ENCODE data around the gene TAC4. TPM values are rescaled to one million over a fixed set of nuclear protein-coding genes. Genes with fewer than 3 reads are reported as not detected.

Gene TAC4
- total and polyA plus RNA-seq, 4 donors: not detected

DNA sequence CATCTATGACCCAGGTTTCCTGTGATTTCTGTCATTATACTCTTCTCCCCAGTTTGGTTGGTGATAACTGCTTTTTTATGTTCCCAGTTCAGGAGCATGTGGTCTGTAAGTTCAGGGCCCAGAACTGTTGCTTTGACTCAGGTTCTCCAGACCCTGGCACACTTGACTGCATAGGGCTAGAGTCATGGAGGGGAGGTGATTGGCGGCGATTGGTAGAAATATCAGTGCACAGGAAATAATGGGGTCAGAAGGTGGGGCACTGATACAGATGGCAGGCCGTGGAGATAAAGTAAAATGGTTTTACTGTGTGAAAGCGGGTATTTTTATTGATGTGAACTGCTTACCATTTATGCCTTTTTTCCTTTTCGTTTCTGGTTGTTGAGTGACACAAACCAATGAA is 28.7 kb downstream of the TAC4 start:
- no peaks in the 10 kb centered on the region for H3K27me3 ChIP-seq (ENCODE audit: control insufficient read depth in 4 of 4, insufficient read depth in 4 of 4, low read length in 3 of 4)
- no peak overlapping the region for H3K4me3 ChIP-seq (ENCODE audit: low read depth in 1 of 3, low read length in 3 of 3)
- H3K4me1 ChIP-seq (ENCODE audit: control insufficient read depth in 4 of 4, insufficient read depth in 4 of 4, low read length in 3 of 4): no peaks in the 10 kb centered on the region
- H3K9me3 ChIP-seq (ENCODE audit: control insufficient read depth in 4 of 4, low read length in 3 of 4): no peaks in the 10 kb centered on the region
- no peak for TF ChIP-seq FOXA1 (IDR thresholded peaks at IDR 0.05)
- TF ChIP-seq YY1 (IDR thresholded peaks at IDR 0.05): no peak
- TF ChIP-seq SP1 (IDR thresholded peaks at IDR 0.05): no peak
- no peak for TF ChIP-seq NR2F2 (IDR thresholded peaks at IDR 0.05)
- no peak for TF ChIP-seq RXRA (IDR thresholded peaks at IDR 0.05)
- no peak for TF ChIP-seq TAF1 (conservative IDR thresholded peaks at IDR 0.05)
- TF ChIP-seq HNF4A (conservative IDR thresholded peaks at IDR 0.05): no peak
- no peak for TF ChIP-seq JUND (IDR thresholded peaks at IDR 0.05)
- TF ChIP-seq, protein P1, sequence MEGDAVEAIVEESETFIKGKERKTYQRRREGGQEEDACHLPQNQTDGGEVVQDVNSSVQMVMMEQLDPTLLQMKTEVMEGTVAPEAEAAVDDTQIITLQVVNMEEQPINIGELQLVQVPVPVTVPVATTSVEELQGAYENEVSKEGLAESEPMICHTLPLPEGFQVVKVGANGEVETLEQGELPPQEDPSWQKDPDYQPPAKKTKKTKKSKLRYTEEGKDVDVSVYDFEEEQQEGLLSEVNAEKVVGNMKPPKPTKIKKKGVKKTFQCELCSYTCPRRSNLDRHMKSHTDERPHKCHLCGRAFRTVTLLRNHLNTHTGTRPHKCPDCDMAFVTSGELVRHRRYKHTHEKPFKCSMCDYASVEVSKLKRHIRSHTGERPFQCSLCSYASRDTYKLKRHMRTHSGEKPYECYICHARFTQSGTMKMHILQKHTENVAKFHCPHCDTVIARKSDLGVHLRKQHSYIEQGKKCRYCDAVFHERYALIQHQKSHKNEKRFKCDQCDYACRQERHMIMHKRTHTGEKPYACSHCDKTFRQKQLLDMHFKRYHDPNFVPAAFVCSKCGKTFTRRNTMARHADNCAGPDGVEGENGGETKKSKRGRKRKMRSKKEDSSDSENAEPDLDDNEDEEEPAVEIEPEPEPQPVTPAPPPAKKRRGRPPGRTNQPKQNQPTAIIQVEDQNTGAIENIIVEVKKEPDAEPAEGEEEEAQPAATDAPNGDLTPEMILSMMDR (IDR thresholded peaks at IDR 0.05; ENCODE audit: low read depth, low read length, missing input control): no peak
- no peak for TF ChIP-seq HNF4G (IDR thresholded peaks at IDR 0.05)
- TF ChIP-seq FOXA2 (IDR thresholded peaks at IDR 0.05): no peak
- TF ChIP-seq, protein P2, sequence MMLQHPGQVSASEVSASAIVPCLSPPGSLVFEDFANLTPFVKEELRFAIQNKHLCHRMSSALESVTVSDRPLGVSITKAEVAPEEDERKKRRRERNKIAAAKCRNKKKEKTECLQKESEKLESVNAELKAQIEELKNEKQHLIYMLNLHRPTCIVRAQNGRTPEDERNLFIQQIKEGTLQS (IDR thresholded peaks at IDR 0.05): no peak
- TF ChIP-seq RAD21 (IDR thresholded peaks at IDR 0.05): no peak
- TF ChIP-seq, protein P3, sequence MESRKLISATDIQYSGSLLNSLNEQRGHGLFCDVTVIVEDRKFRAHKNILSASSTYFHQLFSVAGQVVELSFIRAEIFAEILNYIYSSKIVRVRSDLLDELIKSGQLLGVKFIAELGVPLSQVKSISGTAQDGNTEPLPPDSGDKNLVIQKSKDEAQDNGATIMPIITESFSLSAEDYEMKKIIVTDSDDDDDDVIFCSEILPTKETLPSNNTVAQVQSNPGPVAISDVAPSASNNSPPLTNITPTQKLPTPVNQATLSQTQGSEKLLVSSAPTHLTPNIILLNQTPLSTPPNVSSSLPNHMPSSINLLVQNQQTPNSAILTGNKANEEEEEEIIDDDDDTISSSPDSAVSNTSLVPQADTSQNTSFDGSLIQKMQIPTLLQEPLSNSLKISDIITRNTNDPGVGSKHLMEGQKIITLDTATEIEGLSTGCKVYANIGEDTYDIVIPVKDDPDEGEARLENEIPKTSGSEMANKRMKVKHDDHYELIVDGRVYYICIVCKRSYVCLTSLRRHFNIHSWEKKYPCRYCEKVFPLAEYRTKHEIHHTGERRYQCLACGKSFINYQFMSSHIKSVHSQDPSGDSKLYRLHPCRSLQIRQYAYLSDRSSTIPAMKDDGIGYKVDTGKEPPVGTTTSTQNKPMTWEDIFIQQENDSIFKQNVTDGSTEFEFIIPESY (IDR thresholded peaks at IDR 0.05): no peak
- TF ChIP-seq GABPA (IDR thresholded peaks at IDR 0.05 in 1 of 2, conservative IDR thresholded peaks at IDR 0.05 in 1 of 2): no peak
- TF ChIP-seq EGR1 (IDR thresholded peaks at IDR 0.05; ENCODE audit: low read depth in 2 of 2): no peak
- TF ChIP-seq, protein P4, sequence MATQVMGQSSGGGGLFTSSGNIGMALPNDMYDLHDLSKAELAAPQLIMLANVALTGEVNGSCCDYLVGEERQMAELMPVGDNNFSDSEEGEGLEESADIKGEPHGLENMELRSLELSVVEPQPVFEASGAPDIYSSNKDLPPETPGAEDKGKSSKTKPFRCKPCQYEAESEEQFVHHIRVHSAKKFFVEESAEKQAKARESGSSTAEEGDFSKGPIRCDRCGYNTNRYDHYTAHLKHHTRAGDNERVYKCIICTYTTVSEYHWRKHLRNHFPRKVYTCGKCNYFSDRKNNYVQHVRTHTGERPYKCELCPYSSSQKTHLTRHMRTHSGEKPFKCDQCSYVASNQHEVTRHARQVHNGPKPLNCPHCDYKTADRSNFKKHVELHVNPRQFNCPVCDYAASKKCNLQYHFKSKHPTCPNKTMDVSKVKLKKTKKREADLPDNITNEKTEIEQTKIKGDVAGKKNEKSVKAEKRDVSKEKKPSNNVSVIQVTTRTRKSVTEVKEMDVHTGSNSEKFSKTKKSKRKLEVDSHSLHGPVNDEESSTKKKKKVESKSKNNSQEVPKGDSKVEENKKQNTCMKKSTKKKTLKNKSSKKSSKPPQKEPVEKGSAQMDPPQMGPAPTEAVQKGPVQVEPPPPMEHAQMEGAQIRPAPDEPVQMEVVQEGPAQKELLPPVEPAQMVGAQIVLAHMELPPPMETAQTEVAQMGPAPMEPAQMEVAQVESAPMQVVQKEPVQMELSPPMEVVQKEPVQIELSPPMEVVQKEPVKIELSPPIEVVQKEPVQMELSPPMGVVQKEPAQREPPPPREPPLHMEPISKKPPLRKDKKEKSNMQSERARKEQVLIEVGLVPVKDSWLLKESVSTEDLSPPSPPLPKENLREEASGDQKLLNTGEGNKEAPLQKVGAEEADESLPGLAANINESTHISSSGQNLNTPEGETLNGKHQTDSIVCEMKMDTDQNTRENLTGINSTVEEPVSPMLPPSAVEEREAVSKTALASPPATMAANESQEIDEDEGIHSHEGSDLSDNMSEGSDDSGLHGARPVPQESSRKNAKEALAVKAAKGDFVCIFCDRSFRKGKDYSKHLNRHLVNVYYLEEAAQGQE (IDR thresholded peaks at IDR 0.05): no peak
- H3K27ac ChIP-seq (ENCODE audit: low read depth in 1 of 2, low read length in 2 of 2): no peak overlapping the region
- H3K9ac ChIP-seq (ENCODE audit: low read depth in 1 of 2, low read length in 2 of 2): no peak overlapping the region
- no peak for DNase-seq (ENCODE audit: low spot score)
- H3K36me3 ChIP-seq (ENCODE audit: control insufficient read depth in 4 of 4, insufficient read depth in 3 of 4, low read depth in 1 of 4, low read length in 3 of 4): peaks cover 3 to 77% (median 68%) of the 10 kb centered on the region in 4 donors
- WGBS: 88% methylated on average over 5 of the region's 5 CpGs

DNA sequence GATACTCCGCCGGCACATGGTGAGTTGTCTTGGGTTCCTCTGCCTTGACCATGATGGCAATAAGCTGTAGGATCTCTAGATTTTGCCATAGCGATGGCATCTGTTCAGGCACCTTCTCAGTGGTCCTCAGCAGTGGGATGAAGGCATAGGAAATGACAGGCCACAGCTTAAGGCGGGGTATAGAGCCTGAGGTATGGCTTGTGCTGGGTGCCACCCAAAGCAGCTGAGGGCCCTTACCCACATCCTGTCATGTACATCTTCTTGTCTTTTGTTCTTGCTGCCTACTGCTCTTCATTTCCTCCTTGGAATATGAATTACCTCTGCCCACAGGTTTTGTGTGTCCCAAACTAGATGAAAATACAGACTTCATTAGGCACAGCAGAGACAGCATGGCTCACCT is 29.9 kb downstream of the TAC4 start:
- Histone ChIP-seq H3K36me3 (ENCODE audit: control insufficient read depth in 4 of 4, insufficient read depth in 3 of 4, low read depth in 1 of 4, low read length in 3 of 4) (peaks cover 4 to 75% (median 63%) of the 10 kb centered on the region in 4 donors), H3K9me3 (ENCODE audit: control insufficient read depth in 4 of 4, low read length in 3 of 4) (no peaks in the 10 kb centered on the region), H3K4me1 (ENCODE audit: control insufficient read depth in 4 of 4, insufficient read depth in 4 of 4, low read length in 3 of 4) (no peaks in the 10 kb centered on the region), H3K9ac (ENCODE audit: low read depth in 1 of 2, low read length in 2 of 2) (no peak overlapping the region), H3K27ac (ENCODE audit: low read depth in 1 of 2, low read length in 2 of 2) (no peak overlapping the region), H3K27me3 (ENCODE audit: control insufficient read depth in 4 of 4, insufficient read depth in 4 of 4, low read length in 3 of 4) (no peaks in the 10 kb centered on the region), H3K4me3 (ENCODE audit: low read depth in 1 of 3, low read length in 3 of 3) (no peak overlapping the region)
- WGBS: 93% methylated on average over 4 of the region's 4 CpGs
- TF ChIP-seq, protein P2 (IDR thresholded peaks at IDR 0.05): no peak
- TF ChIP-seq, protein P5, sequence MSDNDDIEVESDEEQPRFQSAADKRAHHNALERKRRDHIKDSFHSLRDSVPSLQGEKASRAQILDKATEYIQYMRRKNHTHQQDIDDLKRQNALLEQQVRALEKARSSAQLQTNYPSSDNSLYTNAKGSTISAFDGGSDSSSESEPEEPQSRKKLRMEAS (IDR thresholded peaks at IDR 0.05): no peak
- TF ChIP-seq HNF4G (IDR thresholded peaks at IDR 0.05): no peak
- TF ChIP-seq, protein P3 (IDR thresholded peaks at IDR 0.05): no peak
- TF ChIP-seq TAF1 (conservative IDR thresholded peaks at IDR 0.05): no peak
- no peak for TF ChIP-seq JUND (IDR thresholded peaks at IDR 0.05)
- TF ChIP-seq RXRA (IDR thresholded peaks at IDR 0.05): no peak
- no peak for TF ChIP-seq SP1 (IDR thresholded peaks at IDR 0.05)
- no peak for TF ChIP-seq YY1 (IDR thresholded peaks at IDR 0.05)
- DNase-seq (ENCODE audit: low spot score): no peak
